OCI-LY1 (cell line): Measurements from ENCODE around the gene RFC2.
"Not testable (repeated sequence)": the region's sequence is repeated elsewhere in the genome, so short reads cannot be mapped to it uniquely, and the experiment has no call there.

Experiments used
- H2AFZ ChIP-seq: fragments of 200-600 bp; sonication (generic), shearing (Covaris generic); 2 replicates; pipeline ENCODE4 v1.6.0; 2014; ENCODE audit warnings: antibody characterized with exemption, mild to moderate bottlenecking, low read length
- H3F3A ChIP-seq: fragments of 200-600 bp; sonication (generic), shearing (Covaris generic); 2 replicates; pipeline ENCODE4 v1.6.0; 2014; ENCODE audit warnings: mild to moderate bottlenecking, antibody characterized with exemption, low read length, moderate library complexity; ENCODE audit not compliant: insufficient read depth
- H3K27ac ChIP-seq: fragments of 200-600 bp; sonication (generic); 2 replicates; pipeline ENCODE4 v1.5.1; 2014; ENCODE audit warnings: low read length, mixed run types, mild to moderate bottlenecking, low read depth; ENCODE audit not compliant: poor library complexity, severe bottlenecking
- H3K27me3 ChIP-seq: fragments of 200-600 bp; sonication (generic); 2 replicates; pipeline ENCODE4 v1.6.0; 2014; ENCODE audit warnings: antibody characterized with exemption, mild to moderate bottlenecking, low read length, moderate library complexity; ENCODE audit not compliant: insufficient read depth
- H3K36me3 ChIP-seq: fragments of 200-600 bp; sonication (generic); 2 replicates; pipeline ENCODE4 v1.6.1; 2014; ENCODE audit warnings: mild to moderate bottlenecking, antibody characterized with exemption, low read length, moderate library complexity, mixed read lengths; ENCODE audit not compliant: insufficient read depth
- H3K4me1 ChIP-seq: fragments of 200-600 bp; sonication (generic); 2 replicates; pipeline ENCODE4 v1.5.1; 2014; ENCODE audit warnings: mild to moderate bottlenecking, low read length, moderate library complexity; ENCODE audit not compliant: insufficient read depth, severe bottlenecking
- H3K4me2 ChIP-seq: fragments of 200-600 bp; sonication (generic), shearing (Covaris generic); 2 replicates; pipeline ENCODE4 v1.6.1; 2014; ENCODE audit warnings: low read length
- H3K4me3 ChIP-seq: fragments of 200-600 bp; sonication (generic); 2 replicates; pipeline ENCODE4 v1.5.1; 2014; ENCODE audit warnings: low read length, low read depth, mild to moderate bottlenecking, mixed read lengths; ENCODE audit not compliant: poor library complexity, severe bottlenecking
- H3K79me2 ChIP-seq: fragments of 200-600 bp; shearing (Covaris generic); 2 replicates; pipeline ENCODE4 v1.6.1; 2016; ENCODE audit warnings: mixed run types, low read length, mixed read lengths; ENCODE audit not compliant: insufficient read depth
- H3K9ac ChIP-seq: fragments of 200-600 bp; sonication (generic), shearing (Covaris generic); 2 replicates; pipeline ENCODE4 v1.6.1; 2014; ENCODE audit warnings: mild to moderate bottlenecking, low read length, mixed read lengths
- H3K9me2 ChIP-seq: fragments of 200-600 bp; sonication (generic), shearing (Covaris generic); 2 replicates; pipeline ENCODE4 v1.6.1; 2014; ENCODE audit warnings: low read depth, mild to moderate bottlenecking, low read length, mixed read lengths
- H3K9me3 ChIP-seq: fragments of 200-600 bp; shearing (Covaris generic); 2 replicates; pipeline ENCODE4 v1.6.1; 2014; ENCODE audit warnings: low read length, mixed read lengths
- H4K20me1 ChIP-seq: fragments of 200-600 bp; sonication (generic), shearing (Covaris generic); 2 replicates; pipeline ENCODE4 v1.6.0; 2016; ENCODE audit warnings: mild to moderate bottlenecking, low read length; ENCODE audit not compliant: insufficient read depth
- CTCF ChIP-seq: fragments of 200-600 bp; sonication (generic), shearing (Covaris generic); IDR thresholded peaks from 2 replicates; pipeline ENCODE4 v1.5.1; 2017; ENCODE audit warnings: mild to moderate bottlenecking, antibody characterized with exemption, low read length, moderate library complexity, mixed read lengths
- EZH2 ChIP-seq: fragments of 200-600 bp; sonication (generic), shearing (Covaris generic); IDR thresholded peaks from 2 replicates; pipeline ENCODE4 v1.8.0; 2017; ENCODE audit warnings: borderline replicate concordance, mixed run types, mild to moderate bottlenecking, antibody characterized with exemption, low read length, moderate library complexity, mixed read lengths

RFC2 gene

GRCh38 chr7:74202841-74203556, 51.2 kb downstream of the RFC2 start:
- H3K36me3 ChIP-seq, result peaks cover under 1% of the 10 kb centered on the region; the same call in 1 of the 2 replicates
- no peak overlapping the region for H3K4me3 ChIP-seq
- H3K27ac ChIP-seq, result no peak overlapping the region
- no peaks in the 10 kb centered on the region for H3K9me2 ChIP-seq
- H4K20me1 ChIP-seq, result no peaks in the 10 kb centered on the region
- H3K4me2 ChIP-seq, result no peak overlapping the region
- H3K4me1 ChIP-seq, result no peaks in the 10 kb centered on the region
- no peak overlapping the region for H3K9ac ChIP-seq
- no peak for TF ChIP-seq EZH2
- TF ChIP-seq CTCF, result peak; percentile 82
- no peaks in the 10 kb centered on the region for H3F3A ChIP-seq
- no peaks in the 10 kb centered on the region for H3K79me2 ChIP-seq
- H3K9me3 ChIP-seq, result no peaks in the 10 kb centered on the region
- no peaks in the 10 kb centered on the region for H3K27me3 ChIP-seq
- H2AFZ ChIP-seq, result no peak overlapping the region

- Histone ChIP-seq H3K9me2 (no peaks in the 10 kb centered on the region), H3F3A (no peaks in the 10 kb centered on the region), H2AFZ (no peak overlapping the region), H3K9ac (no peak overlapping the region), H3K79me2 (no peaks in the 10 kb centered on the region), H4K20me1 (no peaks in the 10 kb centered on the region), H3K4me2 (no peak overlapping the region), H3K27me3 (no peaks in the 10 kb centered on the region), H3K27ac (no peak overlapping the region), H3K4me3 (no peak overlapping the region), H3K36me3 (peaks cover 28% of the 10 kb centered on the region), H3K9me3 (no peaks in the 10 kb centered on the region), H3K4me1 (no peaks in the 10 kb centered on the region)
- TF ChIP-seq EZH2 (no peak), CTCF (no peak)
These were observed 54.4 kb downstream of the RFC2 start for GRCh38 chr7:74199551-74200355.

DNA sequence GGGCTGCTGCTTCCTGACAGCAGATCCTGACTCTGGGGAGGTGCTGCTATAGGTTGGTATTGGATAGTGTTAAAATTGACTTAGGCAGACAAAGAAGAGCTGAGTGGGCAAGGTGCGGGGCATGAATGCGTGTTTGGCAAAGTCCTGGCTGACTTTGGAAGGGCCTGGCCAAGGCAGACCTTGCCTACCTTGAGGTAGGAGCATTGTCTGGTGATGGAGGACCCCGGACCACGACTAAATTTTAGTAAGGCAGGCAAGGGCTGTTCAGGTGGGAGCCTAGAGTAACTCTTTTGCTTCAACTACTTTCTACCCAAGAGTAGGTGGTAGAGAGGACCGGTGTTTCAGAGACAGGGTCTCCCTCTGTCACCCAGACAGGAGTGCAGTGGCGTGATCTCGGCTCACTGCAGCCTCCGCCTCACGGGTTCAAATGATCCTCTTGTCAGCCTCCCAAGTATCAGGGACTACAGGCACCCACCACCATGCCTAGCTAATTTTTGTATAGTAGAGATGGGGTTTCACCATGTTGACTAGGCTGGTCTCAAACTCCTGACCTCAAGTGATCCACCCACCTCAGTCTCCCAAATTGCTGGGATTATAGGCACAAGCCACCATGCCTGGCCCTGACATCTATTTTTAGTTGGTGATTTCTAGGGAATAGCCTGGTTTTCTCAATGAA, 56.6 kb downstream of the RFC2 start:
- no peaks in the 10 kb centered on the region for H3F3A ChIP-seq
- no peaks in the 10 kb centered on the region for H3K79me2 ChIP-seq
- no peaks in the 10 kb centered on the region for H3K27me3 ChIP-seq
- no peaks in the 10 kb centered on the region for H3K9me2 ChIP-seq
- H3K4me3 ChIP-seq, result no peak overlapping the region
- no peaks in the 10 kb centered on the region for H4K20me1 ChIP-seq
- TF ChIP-seq EZH2, result no peak
- TF ChIP-seq CTCF, result no peak
- no peaks in the 10 kb centered on the region for H3K9me3 ChIP-seq
- H3K4me1 ChIP-seq, result no peaks in the 10 kb centered on the region
- no peak overlapping the region for H3K27ac ChIP-seq
- no peak overlapping the region for H2AFZ ChIP-seq
- no peak overlapping the region for H3K9ac ChIP-seq
- peaks cover 50% of the 10 kb centered on the region for H3K36me3 ChIP-seq
- no peak overlapping the region for H3K4me2 ChIP-seq

DNA sequence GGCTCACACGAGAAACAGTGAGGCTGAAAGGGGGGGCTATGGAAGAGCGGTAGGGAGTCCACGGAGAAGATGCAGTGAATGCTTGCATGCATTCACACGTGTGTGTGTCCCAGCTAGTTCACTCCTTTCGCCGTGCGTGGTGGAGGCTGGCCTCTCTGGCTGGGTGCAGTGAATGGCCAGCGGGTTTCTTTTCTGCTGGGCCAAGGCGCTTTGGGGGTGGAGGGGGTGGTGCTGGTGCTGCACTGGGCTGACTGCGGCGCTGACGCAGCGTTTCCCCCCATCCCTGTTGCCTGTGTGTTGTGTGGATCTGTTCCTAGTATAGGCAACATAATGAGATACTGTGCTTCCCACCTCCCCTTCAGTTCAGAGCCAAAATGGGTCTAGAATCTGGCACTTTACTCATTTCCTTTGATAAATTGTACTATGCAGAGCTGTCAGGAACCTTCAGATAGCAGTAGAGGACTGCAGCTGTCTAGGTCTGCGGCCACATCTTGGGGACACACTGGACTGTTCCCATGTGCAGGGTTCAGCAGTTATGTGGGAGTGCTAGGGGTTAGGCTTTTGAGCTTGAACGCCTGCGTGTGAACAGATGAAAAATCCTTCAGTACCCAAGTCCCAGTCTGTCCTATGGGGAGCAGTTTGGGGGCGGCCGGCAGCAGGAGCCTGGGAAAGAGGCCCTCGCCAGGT, 58.1 kb downstream of the RFC2 start:
- not testable (repeated sequence) for H3K9ac ChIP-seq, H4K20me1 ChIP-seq, H3K9me3 ChIP-seq, H3K79me2 ChIP-seq, H3K27ac ChIP-seq, H3K27me3 ChIP-seq, H3K9me2 ChIP-seq, H3F3A ChIP-seq, H3K4me2 ChIP-seq, H2AFZ ChIP-seq, H3K4me3 ChIP-seq, H3K4me1 ChIP-seq
- peaks cover 64% of the 10 kb centered on the region for H3K36me3 ChIP-seq
